Cardiac muscle cell (in vitro differentiated cells and primary cell): ENCODE measurements around the gene ATP8A2. TPM values are rescaled to one million over a fixed set of nuclear protein-coding genes. Genes with fewer than 3 reads are reported as not detected.
A peak's percentile ranks its signal among the peaks of the same experiment; 100 is the strongest.

Source experiments
- DNase-seq, 2 donors: peaks; one replicate each; pipeline versions ENCODE4 v3.0.0 to v3.0.0-alpha.2; 2010 to 2017; ENCODE audit warnings: low read depth in 1 of 2, low spot score in 1 of 2
- H3K27ac ChIP-seq: fragments of 200-600 bp; sonication (generic); 2 replicates; pipeline ENCODE4 v1.5.1; 2016
- H3K27me3 ChIP-seq: fragments of 200-600 bp; sonication (generic); 2 replicates; pipeline ENCODE4 v1.6.0; 2016; ENCODE audit warnings: control low read depth
- H3K36me3 ChIP-seq: fragments of 200-600 bp; sonication (generic); 2 replicates; pipeline ENCODE4 v1.5.1; 2016; ENCODE audit warnings: control low read depth
- H3K4me1 ChIP-seq: fragments of 200-600 bp; sonication (generic); 2 replicates; pipeline ENCODE4 v1.8.1; 2017; ENCODE audit warnings: low read depth, mild to moderate bottlenecking, mixed run types
- H3K4me3 ChIP-seq: fragments of 200-600 bp; sonication (generic); 2 replicates; pipeline ENCODE4 v1.5.1; 2016; ENCODE audit warnings: mild to moderate bottlenecking
- H3K9me3 ChIP-seq: fragments of 200-600 bp; sonication (generic); 2 replicates; pipeline ENCODE4 v1.5.1; 2017; ENCODE audit warnings: low read depth, mild to moderate bottlenecking, control low read depth
- polyA plus RNA-seq: library from polyadenylated mRNA; unstranded; fragments of >200 nt; fragmentation: Nextera tagmentation; extraction: Ambion mirVana; gene quantifications from 2 replicates; pipeline ENCODE4 v1.2.1, GENCODE V29; 2016
- total RNA-seq: library from RNA; depleted of rRNA; stranded (reverse); fragments of >200 nt; gene quantifications from 2 replicates; pipeline ENCODE4 v1.2.3, GENCODE V29; 2016
- TF ChIP-seq, protein P1 (sequence below): IDR thresholded peaks from 2 replicates; pipeline ENCODE4 v1.5.1; 2012; ENCODE audit warnings: low read depth, mild to moderate bottlenecking, low read length

Gene ATP8A2
- total and polyA plus RNA-seq, 2 experiments from 2014 or later = 0.86 to 0.89 TPM

DNA sequence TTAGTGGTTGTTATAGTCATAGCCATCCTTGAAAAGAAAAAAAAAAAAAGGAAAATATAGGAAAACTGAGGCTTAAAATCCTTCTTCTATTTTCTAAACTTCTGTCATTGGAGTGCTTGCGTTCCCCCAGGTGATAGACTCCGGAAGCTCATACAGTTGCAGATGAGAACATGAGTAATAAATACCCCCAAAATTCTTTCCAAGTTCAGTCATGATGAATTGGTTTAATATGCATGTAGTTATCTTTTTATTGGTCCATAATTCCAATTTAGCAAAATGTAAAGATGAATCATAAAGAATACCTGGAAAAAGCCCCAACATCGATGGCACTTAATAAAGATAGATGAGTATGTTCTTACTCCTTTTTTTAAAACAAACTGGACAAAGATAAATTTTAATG is 487.8 kb downstream of the ATP8A2 start:
- Histone ChIP-seq H3K27ac (no peak overlapping the region), H3K36me3 (no peaks in the 10 kb centered on the region), H3K27me3 (no peaks in the 10 kb centered on the region), H3K9me3 (no peaks in the 10 kb centered on the region), H3K4me1 (peaks cover 4% of the 10 kb centered on the region), H3K4me3 (no peak overlapping the region)
- no peak for DNase-seq
- TF ChIP-seq, protein P1, sequence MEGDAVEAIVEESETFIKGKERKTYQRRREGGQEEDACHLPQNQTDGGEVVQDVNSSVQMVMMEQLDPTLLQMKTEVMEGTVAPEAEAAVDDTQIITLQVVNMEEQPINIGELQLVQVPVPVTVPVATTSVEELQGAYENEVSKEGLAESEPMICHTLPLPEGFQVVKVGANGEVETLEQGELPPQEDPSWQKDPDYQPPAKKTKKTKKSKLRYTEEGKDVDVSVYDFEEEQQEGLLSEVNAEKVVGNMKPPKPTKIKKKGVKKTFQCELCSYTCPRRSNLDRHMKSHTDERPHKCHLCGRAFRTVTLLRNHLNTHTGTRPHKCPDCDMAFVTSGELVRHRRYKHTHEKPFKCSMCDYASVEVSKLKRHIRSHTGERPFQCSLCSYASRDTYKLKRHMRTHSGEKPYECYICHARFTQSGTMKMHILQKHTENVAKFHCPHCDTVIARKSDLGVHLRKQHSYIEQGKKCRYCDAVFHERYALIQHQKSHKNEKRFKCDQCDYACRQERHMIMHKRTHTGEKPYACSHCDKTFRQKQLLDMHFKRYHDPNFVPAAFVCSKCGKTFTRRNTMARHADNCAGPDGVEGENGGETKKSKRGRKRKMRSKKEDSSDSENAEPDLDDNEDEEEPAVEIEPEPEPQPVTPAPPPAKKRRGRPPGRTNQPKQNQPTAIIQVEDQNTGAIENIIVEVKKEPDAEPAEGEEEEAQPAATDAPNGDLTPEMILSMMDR = no peak

GRCh38 chr13:25860265-25860664 is 488.5 kb downstream of the ATP8A2 start:
- no peak overlapping the region for H3K4me3 ChIP-seq
- no peak for DNase-seq
- TF ChIP-seq, protein P1 = no peak
- H3K27ac ChIP-seq = no peak overlapping the region
- no peaks in the 10 kb centered on the region for H3K27me3 ChIP-seq
- H3K4me1 ChIP-seq = peaks cover 4% of the 10 kb centered on the region
- no peaks in the 10 kb centered on the region for H3K36me3 ChIP-seq
- no peaks in the 10 kb centered on the region for H3K9me3 ChIP-seq

GRCh38 chr13:25860862-25861261 is 489.1 kb downstream of the ATP8A2 start:
- Histone ChIP-seq H3K27me3 (no peaks in the 10 kb centered on the region), H3K4me1 (peaks cover 4% of the 10 kb centered on the region), H3K4me3 (no peak overlapping the region), H3K27ac (no peak overlapping the region), H3K36me3 (no peaks in the 10 kb centered on the region), H3K9me3 (no peaks in the 10 kb centered on the region)
- TF ChIP-seq, protein P1 = no peak
- peak in 1 of 2 donors; percentile 52 for DNase-seq

DNA sequence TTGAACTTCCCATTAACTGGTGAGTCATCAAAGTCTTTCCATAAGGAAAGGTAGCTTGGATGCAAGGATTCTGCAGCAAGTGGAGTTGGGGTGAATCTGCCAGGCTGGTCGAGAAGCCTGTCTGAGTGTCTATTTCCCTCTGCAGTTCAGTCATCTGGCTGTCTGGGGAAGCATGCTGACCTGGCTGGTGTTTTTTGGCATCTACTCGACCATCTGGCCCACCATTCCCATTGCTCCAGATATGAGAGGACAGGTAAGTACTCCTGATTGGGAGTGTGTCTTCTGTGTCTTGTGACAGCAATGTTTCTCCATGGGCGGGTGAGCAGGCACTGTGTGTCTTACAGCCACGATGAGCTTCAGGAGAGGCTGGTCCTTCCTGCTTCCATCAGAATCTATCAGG is 490.4 kb downstream of the ATP8A2 start:
- H3K27me3 ChIP-seq = no peaks in the 10 kb centered on the region
- TF ChIP-seq, protein P1 = no peak
- H3K27ac ChIP-seq = no peak overlapping the region
- no peaks in the 10 kb centered on the region for H3K4me1 ChIP-seq
- H3K36me3 ChIP-seq = no peaks in the 10 kb centered on the region
- DNase-seq = no peak
- no peaks in the 10 kb centered on the region for H3K9me3 ChIP-seq
- H3K4me3 ChIP-seq = no peak overlapping the region

- no peaks in the 10 kb centered on the region for H3K36me3 ChIP-seq
- no peaks in the 10 kb centered on the region for H3K9me3 ChIP-seq
- no peaks in the 10 kb centered on the region for H3K4me1 ChIP-seq
- no peaks in the 10 kb centered on the region for H3K27me3 ChIP-seq
- no peak overlapping the region for H3K27ac ChIP-seq
- no peak overlapping the region for H3K4me3 ChIP-seq
- no peak for DNase-seq
- TF ChIP-seq, protein P1 = no peak
Observed at GRCh38 chr13:25864116-25864515, 492.3 kb downstream of the ATP8A2 start.

DNA sequence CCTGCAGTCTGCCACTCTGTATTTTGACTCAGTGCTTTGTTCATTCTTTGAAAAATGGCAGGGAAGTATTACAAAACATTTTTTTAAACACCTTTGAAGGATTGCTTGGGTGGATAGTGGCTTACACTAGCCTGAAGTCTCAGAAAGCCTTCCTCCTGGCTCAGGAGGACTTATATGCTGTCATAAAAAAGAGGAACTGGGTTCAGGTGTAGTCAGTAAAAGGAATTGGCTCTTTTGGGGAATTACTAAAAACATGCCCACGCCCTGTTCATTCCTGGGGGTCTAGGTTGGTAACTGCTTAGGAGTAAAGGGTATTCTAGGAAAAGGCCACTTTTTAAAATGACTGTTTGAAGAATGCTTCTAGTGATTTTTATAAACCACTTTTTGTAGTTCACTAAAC is 493.2 kb downstream of the ATP8A2 start:
- TF ChIP-seq, protein P1 = no peak
- Histone ChIP-seq H3K27ac (no peak overlapping the region), H3K4me3 (no peak overlapping the region), H3K27me3 (no peaks in the 10 kb centered on the region), H3K9me3 (no peaks in the 10 kb centered on the region), H3K36me3 (no peaks in the 10 kb centered on the region), H3K4me1 (no peaks in the 10 kb centered on the region)
- no peak for DNase-seq
